Stomach (tissue), 9 donors: ENCODE data around the gene CCDC30. TPM values are rescaled to one million over a fixed set of nuclear protein-coding genes. Genes with fewer than 3 reads are reported as not detected.

Experiments
- DNase-seq, 2 donors: peaks; one replicate each; pipeline versions ENCODE4 v3.0.0 to v3.0.0-alpha.2; 2013 to 2019
- H3K27ac ChIP-seq, 5 donors: fragments of 200-600 bp in 4 of 5; sonication (generic) in 4 of 5; one replicate each; pipeline ENCODE4 v1.5.1; 2013 to 2019; ENCODE audit warnings: mild to moderate bottlenecking in 1 of 5, moderate library complexity in 1 of 5
- H3K27me3 ChIP-seq, 3 donors: fragments of 200-600 bp; sonication (generic); one replicate each; pipeline ENCODE4 v1.5.1; 2017 to 2019; ENCODE audit warnings: mixed run types in 1 of 3
- H3K36me3 ChIP-seq, 4 donors: fragments of 200-600 bp; sonication (generic); 1 replicate in 3 of 4; 2 replicates in 1 of 4; pipeline ENCODE4 v1.5.1; 2016 to 2019
- H3K4me1 ChIP-seq, 4 donors: fragments of 200-600 bp; sonication (generic); one replicate each; pipeline ENCODE4 v1.5.1; 2016 to 2019
- H3K4me3 ChIP-seq, 4 donors: fragments of 200-600 bp; sonication (generic) in 3 of 4; one replicate each; pipeline ENCODE4 v1.5.1; 2016 to 2019; ENCODE audit warnings: mild to moderate bottlenecking in 1 of 4
- H3K9me3 ChIP-seq, 4 donors: fragments of 200-600 bp; sonication (generic); one replicate each; pipeline ENCODE4 v1.5.1; 2016 to 2019
- CTCF ChIP-seq, 7 experiments: fragments of 450-650 bp in 4 of 7; fragments of 200-600 bp in 3 of 7; sonication (generic) in 3 of 7; IDR thresholded peaks; one replicate each; pipeline ENCODE4 v1.5.1; 2016 to 2019; ENCODE audit warnings: antibody characterized with exemption in 7 of 7, control low read depth in 2 of 7, mild to moderate bottlenecking in 1 of 7
- EP300 ChIP-seq: sonication (generic); formaldehyde crosslinking; IDR thresholded peaks from one replicate; pipeline ENCODE4 v1.6.1; 2017; ENCODE audit warnings: antibody characterized with exemption
- POLR2A ChIP-seq, 4 donors: fragments of 450-650 bp; IDR thresholded peaks; one replicate each; pipeline ENCODE4 v1.6.1; 2016; ENCODE audit warnings: antibody characterized with exemption in 4 of 4, control low read depth in 2 of 4, mild to moderate bottlenecking in 1 of 4, moderate library complexity in 1 of 4
- POLR2AphosphoS5 ChIP-seq, 3 donors: sonication (generic); formaldehyde crosslinking; IDR thresholded peaks; one replicate each; pipeline ENCODE4 v1.6.1; 2016; ENCODE audit warnings: antibody characterized with exemption in 3 of 3
- WGBS, 5 donors: extraction: QIAGEN DNeasy Blood & Tissue Kit in 3 of 5; methylation state at CpG; one replicate each; pipeline versions ENCODE4 v1.1.5 to v1.1.7; 2013 to 2018; 5-methylcytosine and 5-hydroxymethylcytosine counted together
- intact Hi-C: fragments of 100-400 bp; cut with DNase I; formaldehyde crosslinking; loops from one replicate; pipeline ENCODE4 v1.15.1; 2023; ENCODE audit warnings: low total_unique reads
- polyA plus RNA-seq, 3 donors: library from polyadenylated mRNA; stranded (reverse); fragments of 200-250 nt; gene quantifications; one replicate each; pipeline ENCODE4 v1.2.3, GENCODE V29; 2013
- total RNA-seq, 5 donors: library from RNA; depleted of rRNA; stranded (reverse); fragments of >200 nt; gene quantifications; one replicate each; pipeline versions ENCODE4 v1.1.0 to v1.2.3, GENCODE V29; 2014 to 2016
- donor health status: healthy with polysubstance abuse.
- donor health status: Bipolar disorder and iron deficiency.
- donor health status: healthy.

The CCDC30 gene
- total and polyA plus RNA-seq, 8 donors: under 0.01 to 2.3 (median 1.0) TPM

- DNase-seq: no peak
- H3K27me3 ChIP-seq: no peaks in the 10 kb centered on the region
- no peak overlapping the region for H3K4me3 ChIP-seq
- intact Hi-C loops: no loop called here
- no peak for TF ChIP-seq CTCF (IDR thresholded peaks at IDR 0.05)
- no peak for TF ChIP-seq EP300
- TF ChIP-seq POLR2A (IDR thresholded peaks at IDR 0.05): no peak
- TF ChIP-seq POLR2AphosphoS5 (IDR thresholded peaks at IDR 0.05): no peak
- no peak overlapping the region for H3K27ac ChIP-seq
- H3K4me1 ChIP-seq: no peaks in the 10 kb centered on the region
- H3K36me3 ChIP-seq: peaks cover 0 to 14% (median 4%) of the 10 kb centered on the region in 4 donors
- peaks cover 0 to 4% (median 0%) of the 10 kb centered on the region in 4 donors for H3K9me3 ChIP-seq
- WGBS, 5 donors: 69 to 91% (median 82%) methylated on average over 1 of the region's 1 CpG
These were observed 78.0 kb downstream of the CCDC30 start for GRCh38 chr1:42541104-42541503.

- Histone ChIP-seq H3K27me3 (no peaks in the 10 kb centered on the region), H3K27ac (no peak overlapping the region), H3K4me3 (no peak overlapping the region), H3K4me1 (no peaks in the 10 kb centered on the region), H3K9me3 (no peaks in the 10 kb centered on the region), H3K36me3 (no peaks in the 10 kb centered on the region)
- peak in 1 of 2 donors; percentile 3 for DNase-seq
- 81 to 93% (median 88%) methylated on average over 3 of the region's 3 CpGs for WGBS, 5 donors
- TF ChIP-seq POLR2A (IDR thresholded peaks at IDR 0.05) (no peak), CTCF (IDR thresholded peaks at IDR 0.05) (no peak), EP300 (no peak), POLR2AphosphoS5 (IDR thresholded peaks at IDR 0.05) (no peak)
- intact Hi-C loops: no loop called here
These were observed 88.1 kb downstream of the CCDC30 start for GRCh38 chr1:42551180-42551579.

GRCh38 chr1:42551590-42551989 lies 88.5 kb downstream of the CCDC30 start:
- no peak overlapping the region for H3K27ac ChIP-seq
- H3K4me1 ChIP-seq: no peaks in the 10 kb centered on the region
- 81 to 88% (median 87%) methylated on average over 3 of the region's 3 CpGs for WGBS, 5 donors
- no peaks in the 10 kb centered on the region for H3K36me3 ChIP-seq
- H3K27me3 ChIP-seq: no peaks in the 10 kb centered on the region
- H3K4me3 ChIP-seq: no peak overlapping the region
- intact Hi-C loops: no loop called here
- H3K9me3 ChIP-seq: no peaks in the 10 kb centered on the region
- TF ChIP-seq POLR2AphosphoS5 (IDR thresholded peaks at IDR 0.05): no peak
- no peak for DNase-seq

GRCh38 chr1:42552636-42553035 lies 89.5 kb downstream of the CCDC30 start:
- DNase-seq: no peak
- H3K4me1 ChIP-seq: no peaks in the 10 kb centered on the region
- no peaks in the 10 kb centered on the region for H3K36me3 ChIP-seq
- H3K27ac ChIP-seq: no peak overlapping the region
- 75 to 87% (median 79%) methylated on average over 4 of the region's 4 CpGs for WGBS, 5 donors
- intact Hi-C loops: no loop called here
- no peak for TF ChIP-seq POLR2AphosphoS5 (IDR thresholded peaks at IDR 0.05)
- TF ChIP-seq POLR2A (IDR thresholded peaks at IDR 0.05): no peak
- no peak for TF ChIP-seq CTCF (IDR thresholded peaks at IDR 0.05)
- no peak for TF ChIP-seq EP300
- H3K9me3 ChIP-seq: no peaks in the 10 kb centered on the region
- H3K4me3 ChIP-seq: no peak overlapping the region
- H3K27me3 ChIP-seq: no peaks in the 10 kb centered on the region

GRCh38 chr1:42557230-42557851 lies 94.3 kb downstream of the CCDC30 start:
- Histone ChIP-seq H3K9me3 (peaks cover 0 to 4% (median 0%) of the 10 kb centered on the region in 4 donors), H3K4me3 (no peak overlapping the region), H3K36me3 (peaks cover 0 to 4% (median 0%) of the 10 kb centered on the region in 4 donors), H3K27ac (no peak overlapping the region), H3K4me1 (no peaks in the 10 kb centered on the region), H3K27me3 (no peaks in the 10 kb centered on the region)
- WGBS, 5 donors: 95 to 100% (median 97%) methylated on average over 1 of the region's 1 CpG
- intact Hi-C loops: no loop called here
- no peak for TF ChIP-seq EP300
- TF ChIP-seq CTCF (IDR thresholded peaks at IDR 0.05): no peak
- TF ChIP-seq POLR2AphosphoS5 (IDR thresholded peaks at IDR 0.05): no peak
- no peak for TF ChIP-seq POLR2A (IDR thresholded peaks at IDR 0.05)
- DNase-seq: no peak
